Caco-2 (cell line): ENCODE results near the gene COL6A2. TPM values are rescaled to one million over a fixed set of nuclear protein-coding genes. Genes with fewer than 3 reads are reported as not detected.

Source experiments
- BruUV-seq: library from RNA; stranded (reverse); fragments of 400-500 nt; replicated peaks from 2 replicates; lab custom pipeline; 2021; lab: Mats Ljungman, UMichigan
- CTCF ChIA-PET: fragments of 300-600 bp; sonication (Branson Sonifier 250); formaldehyde crosslinking; loops from one replicate; lab custom pipeline; 2022; ENCODE audit warnings: antibody characterized with exemption; lab: Charles Lee
- POLR2A ChIA-PET: fragments of 300-600 bp; sonication (Branson Sonifier 250); formaldehyde crosslinking; loops from one replicate; lab custom pipeline; 2022; ENCODE audit warnings: antibody characterized with exemption; lab: Charles Lee
- DNase-seq, 2 experiments: peaks; one replicate each; pipeline versions ENCODE4 v3.0.0 to v3.0.0-alpha.2; 2020 to 2022
- H3K27me3 ChIP-seq: replicated peaks from 2 replicates; pipeline ENCODE4 v1.6.0; 2011; ENCODE audit warnings: low read length; ENCODE audit not compliant: control insufficient read depth, insufficient read depth
- H3K36me3 ChIP-seq: 2 replicates; pipeline ENCODE4 v1.5.1; 2011; ENCODE audit warnings: low read length; ENCODE audit not compliant: control insufficient read depth, insufficient read depth
- H3K4me1 ChIP-seq: fragments of 250-450 bp; sonication (Bioruptor Pico); 2 replicates; pipeline ENCODE4 v1.5.1; 2020; ENCODE audit warnings: mild to moderate bottlenecking
- H3K4me3 ChIP-seq: 2 replicates; pipeline ENCODE4 v1.5.1; 2011; ENCODE audit warnings: low read depth, mild to moderate bottlenecking, control low read depth, low read length
- H3K9me3 ChIP-seq: fragments of 250-450 bp; sonication (Bioruptor Pico); 2 replicates; pipeline ENCODE4 v1.5.1; 2020; ENCODE audit warnings: mild to moderate bottlenecking, moderate library complexity
- H3K27ac Mint-ChIP-seq: one replicate; pipeline ENCODE4 v1.8.0; 2022; ENCODE audit warnings: mixed read lengths; ENCODE audit not compliant: unreplicated experiment
- H3K27me3 Mint-ChIP-seq: one replicate; pipeline ENCODE4 v1.8.0; 2022; ENCODE audit warnings: mixed read lengths; ENCODE audit not compliant: insufficient read depth, unreplicated experiment
- H3K36me3 Mint-ChIP-seq: one replicate; pipeline ENCODE4 v1.8.0; 2022; ENCODE audit warnings: mild to moderate bottlenecking, mixed read lengths; ENCODE audit not compliant: insufficient read depth, unreplicated experiment
- H3K4me1 Mint-ChIP-seq: one replicate; pipeline ENCODE4 v1.8.0; 2022; ENCODE audit warnings: low read depth, mixed read lengths; ENCODE audit not compliant: unreplicated experiment
- H3K4me3 Mint-ChIP-seq: one replicate; pipeline ENCODE4 v1.8.0; 2022; ENCODE audit warnings: mild to moderate bottlenecking, moderate library complexity, mixed read lengths; ENCODE audit not compliant: unreplicated experiment
- H3K9me3 Mint-ChIP-seq: one replicate; pipeline ENCODE4 v1.8.0; 2022; ENCODE audit warnings: mixed read lengths; ENCODE audit not compliant: unreplicated experiment
- intact Hi-C: fragments of 100-400 bp; cut with micrococcal nuclease; formaldehyde crosslinking; loops from one replicate; pipeline ENCODE4 v1.10.0; 2022; ENCODE audit not compliant: unreplicated experiment
- total RNA-seq: library from RNA; stranded (reverse); gene quantifications from 2 replicates; pipeline ENCODE4 v1.2.3, GENCODE V29; 2022
- TF ChIP-seq, protein P1 (sequence below), 2 experiments: fragments of 200-600 bp in 1 of 2; IDR thresholded peaks; 1 replicate in 1 of 2; 2 replicates in 1 of 2; pipeline versions ENCODE4 v1.5.1 to v1.8.0; 2011 to 2022; ENCODE audit warnings: antibody characterized with exemption in 1 of 2, control low read depth in 1 of 2, inconsistent platforms in 1 of 2, low read depth in 1 of 2, low read length in 1 of 2, mild to moderate bottlenecking in 1 of 2, moderate library complexity in 1 of 2; ENCODE audit not compliant: insufficient read depth in 1 of 2, severe bottlenecking in 1 of 2, unreplicated experiment in 1 of 2

Gene COL6A2
- total RNA-seq, 1 experiment from 2014 or later = 8.8 TPM

DNA sequence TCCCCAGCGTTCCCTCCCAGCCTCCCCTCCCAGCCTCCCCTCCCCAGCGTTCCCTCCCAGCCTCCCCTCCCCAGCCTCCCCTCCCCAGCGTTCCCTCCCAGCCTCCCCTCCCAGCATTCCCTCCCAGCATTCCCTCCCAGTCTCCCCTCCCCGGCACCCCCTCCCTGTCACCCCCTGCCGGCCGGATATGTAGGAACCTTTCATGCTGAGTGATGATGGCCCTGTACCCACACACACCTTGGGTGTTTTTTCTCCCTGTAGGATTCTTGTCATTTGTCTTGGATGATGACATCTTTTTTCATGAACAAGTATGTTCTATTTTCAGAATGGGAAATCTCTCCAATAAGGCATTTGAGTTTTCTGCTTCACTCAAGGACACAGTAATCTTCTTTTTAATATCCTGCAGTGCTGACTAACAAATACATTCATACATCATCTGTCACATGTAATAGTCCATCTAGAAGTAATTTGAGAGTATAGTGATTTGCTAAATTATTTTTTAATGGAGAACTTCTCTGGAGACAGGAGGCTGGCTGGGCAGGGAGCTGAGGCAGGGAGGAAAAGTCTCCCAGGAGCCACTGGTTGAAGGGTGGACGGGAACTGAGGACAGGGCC is 38.0 kb downstream of the COL6A2 start:
- H3K27ac Mint-ChIP-seq = no peak overlapping the region
- H3K4me1 ChIP-seq = no peaks in the 10 kb centered on the region
- no peaks in the 10 kb centered on the region for H3K27me3 ChIP-seq
- H3K36me3 ChIP-seq = no peaks in the 10 kb centered on the region
- H3K9me3 ChIP-seq = no peaks in the 10 kb centered on the region
- H3K27me3 Mint-ChIP-seq = no peaks in the 10 kb centered on the region
- ChIA-PET POLR2A (no interaction called here), CTCF (no interaction called here)
- no peak overlapping the region for H3K4me3 ChIP-seq
- H3K4me1 Mint-ChIP-seq = no peaks in the 10 kb centered on the region
- no peak for DNase-seq
- H3K4me3 Mint-ChIP-seq = no peak overlapping the region
- no peaks in the 10 kb centered on the region for H3K9me3 Mint-ChIP-seq
- TF ChIP-seq, protein P1, sequence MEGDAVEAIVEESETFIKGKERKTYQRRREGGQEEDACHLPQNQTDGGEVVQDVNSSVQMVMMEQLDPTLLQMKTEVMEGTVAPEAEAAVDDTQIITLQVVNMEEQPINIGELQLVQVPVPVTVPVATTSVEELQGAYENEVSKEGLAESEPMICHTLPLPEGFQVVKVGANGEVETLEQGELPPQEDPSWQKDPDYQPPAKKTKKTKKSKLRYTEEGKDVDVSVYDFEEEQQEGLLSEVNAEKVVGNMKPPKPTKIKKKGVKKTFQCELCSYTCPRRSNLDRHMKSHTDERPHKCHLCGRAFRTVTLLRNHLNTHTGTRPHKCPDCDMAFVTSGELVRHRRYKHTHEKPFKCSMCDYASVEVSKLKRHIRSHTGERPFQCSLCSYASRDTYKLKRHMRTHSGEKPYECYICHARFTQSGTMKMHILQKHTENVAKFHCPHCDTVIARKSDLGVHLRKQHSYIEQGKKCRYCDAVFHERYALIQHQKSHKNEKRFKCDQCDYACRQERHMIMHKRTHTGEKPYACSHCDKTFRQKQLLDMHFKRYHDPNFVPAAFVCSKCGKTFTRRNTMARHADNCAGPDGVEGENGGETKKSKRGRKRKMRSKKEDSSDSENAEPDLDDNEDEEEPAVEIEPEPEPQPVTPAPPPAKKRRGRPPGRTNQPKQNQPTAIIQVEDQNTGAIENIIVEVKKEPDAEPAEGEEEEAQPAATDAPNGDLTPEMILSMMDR (IDR thresholded peaks at IDR 0.05; ENCODE audit: insufficient read depth in 1 of 2, low read depth in 1 of 2, low read length in 1 of 2, severe bottlenecking in 1 of 2, unreplicated experiment in 1 of 2) = no peak
- no TSS peak for BruUV-seq
- intact Hi-C loops = no loop called here
- H3K36me3 Mint-ChIP-seq = no peaks in the 10 kb centered on the region

DNA sequence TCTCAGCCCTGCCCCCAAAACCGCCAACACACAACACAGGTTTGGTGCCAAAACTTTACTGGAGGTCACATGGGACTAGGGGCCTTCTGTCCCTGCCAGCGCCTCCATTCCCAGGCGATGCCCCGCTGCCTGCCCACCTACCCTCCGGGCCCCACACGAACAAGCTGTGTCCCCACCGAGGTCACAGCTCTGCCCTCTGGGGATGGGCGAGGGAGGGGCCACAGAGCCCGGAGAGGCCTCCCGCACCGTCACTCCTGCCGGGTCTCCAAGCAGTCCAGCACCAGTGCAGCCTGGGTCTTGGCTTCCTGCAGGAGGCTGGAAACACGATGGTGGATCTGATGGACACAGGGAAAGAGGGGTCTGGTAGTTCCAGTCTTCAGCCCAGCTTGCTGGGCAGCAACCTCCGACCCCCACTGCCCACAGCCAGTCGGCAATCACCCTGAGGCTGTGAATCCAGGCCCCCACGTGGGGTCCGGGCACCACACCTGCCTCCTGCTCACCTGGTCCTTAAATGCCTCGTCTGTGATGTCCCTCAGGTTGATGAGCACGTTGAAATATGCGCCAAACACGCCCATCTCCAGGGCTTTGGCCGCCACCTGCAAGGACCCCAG is 38.9 kb downstream of the COL6A2 start:
- TF ChIP-seq, protein P1 (IDR thresholded peaks at IDR 0.05; ENCODE audit: insufficient read depth in 1 of 2, low read depth in 1 of 2, low read length in 1 of 2, severe bottlenecking in 1 of 2, unreplicated experiment in 1 of 2) = no peak
- H3K9me3 Mint-ChIP-seq = no peaks in the 10 kb centered on the region
- H3K27ac Mint-ChIP-seq = no peak overlapping the region
- no TSS peak for BruUV-seq
- no peaks in the 10 kb centered on the region for H3K27me3 Mint-ChIP-seq
- no peaks in the 10 kb centered on the region for H3K4me1 Mint-ChIP-seq
- Histone ChIP-seq H3K36me3 (no peaks in the 10 kb centered on the region), H3K4me1 (no peaks in the 10 kb centered on the region), H3K9me3 (no peaks in the 10 kb centered on the region), H3K27me3 (no peaks in the 10 kb centered on the region), H3K4me3 (no peak overlapping the region)
- ChIA-PET POLR2A (no interaction called here), CTCF (no interaction called here)
- no peaks in the 10 kb centered on the region for H3K36me3 Mint-ChIP-seq
- no peak overlapping the region for H3K4me3 Mint-ChIP-seq
- intact Hi-C loops = no loop called here
- no peak for DNase-seq

DNA sequence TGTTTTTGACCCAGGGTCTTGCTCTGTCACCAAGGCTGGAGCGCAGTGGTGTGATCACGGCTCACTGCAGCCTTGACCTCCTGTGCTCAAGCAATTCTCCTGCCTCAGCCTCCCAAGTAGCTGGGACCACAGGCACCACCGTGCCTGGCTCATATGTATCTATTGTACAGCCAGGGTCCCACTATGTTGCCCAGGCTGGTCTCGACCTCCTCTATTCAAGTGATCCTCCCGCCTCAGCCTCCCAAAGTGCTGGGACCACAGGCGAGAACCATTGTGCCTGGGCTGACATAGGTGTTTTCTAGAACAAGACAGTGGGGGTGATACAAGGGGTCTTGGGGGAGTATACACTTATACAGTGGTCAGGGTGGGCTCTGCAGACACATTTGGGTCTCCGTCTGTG is 40.0 kb downstream of the COL6A2 start:
- Histone ChIP-seq H3K4me1 (no peaks in the 10 kb centered on the region), H3K27me3 (no peaks in the 10 kb centered on the region), H3K36me3 (no peaks in the 10 kb centered on the region), H3K4me3 (no peak overlapping the region), H3K9me3 (no peaks in the 10 kb centered on the region)
- intact Hi-C loops = loop anchor here (2.0 kb wide), 1 partner anchor 13 kb away; no protein-coding TSS in a partner anchor
- TF ChIP-seq, protein P1 (IDR thresholded peaks at IDR 0.05; ENCODE audit: insufficient read depth in 1 of 2, low read depth in 1 of 2, low read length in 1 of 2, severe bottlenecking in 1 of 2, unreplicated experiment in 1 of 2) = no peak
- DNase-seq = no peak
- Mint-ChIP-seq H3K27me3 (no peaks in the 10 kb centered on the region), H3K4me3 (no peak overlapping the region), H3K9me3 (no peaks in the 10 kb centered on the region), H3K4me1 (no peaks in the 10 kb centered on the region), H3K36me3 (no peaks in the 10 kb centered on the region), H3K27ac (no peak overlapping the region)
- ChIA-PET POLR2A (no interaction called here), CTCF (no interaction called here)
- no TSS peak for BruUV-seq
